D721Med (cell line): ENCODE data around the gene TMEM272.

Experiments used
- DNase-seq: peaks from one replicate; pipeline ENCODE4 v3.0.0; 2011; ENCODE audit warnings: low spot score; ENCODE audit not compliant: insufficient read length
- FAIRE-seq: peaks from 2 replicates; lab custom pipeline; 2011; peaks lifted over from hg19 to GRCh38; lab: Jason Lieb, UNC
- TF ChIP-seq, protein P1 (sequence below): IDR thresholded peaks from 2 replicates; pipeline ENCODE4 v1.5.1; 2012; ENCODE audit warnings: mild to moderate bottlenecking, control low read depth; ENCODE audit not compliant: insufficient read depth; ENCODE audit errors: missing control alignments

TMEM272 gene

DNA sequence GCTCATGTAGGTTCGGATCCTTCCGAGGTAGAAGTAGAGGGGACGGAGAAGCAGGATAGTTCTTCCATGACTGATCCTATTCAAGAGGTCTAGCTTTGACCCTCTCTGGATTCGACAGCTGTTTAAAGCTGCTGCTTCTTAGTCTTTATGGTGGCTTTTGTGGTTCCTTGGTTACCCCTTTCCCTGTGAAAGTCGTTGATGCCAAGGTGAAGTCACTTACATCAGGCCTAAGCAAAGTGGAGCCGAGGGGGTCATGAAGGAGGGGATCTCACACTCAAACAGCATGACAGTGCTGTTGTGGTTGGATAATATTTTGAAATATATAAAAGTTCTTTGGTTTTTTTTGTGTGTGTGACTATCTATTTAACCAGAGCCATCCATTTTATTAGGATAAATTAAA is 24.9 kb upstream of the TMEM272 start:
- DNase-seq (no peak), FAIRE-seq (no peak)
- TF ChIP-seq, protein P1, sequence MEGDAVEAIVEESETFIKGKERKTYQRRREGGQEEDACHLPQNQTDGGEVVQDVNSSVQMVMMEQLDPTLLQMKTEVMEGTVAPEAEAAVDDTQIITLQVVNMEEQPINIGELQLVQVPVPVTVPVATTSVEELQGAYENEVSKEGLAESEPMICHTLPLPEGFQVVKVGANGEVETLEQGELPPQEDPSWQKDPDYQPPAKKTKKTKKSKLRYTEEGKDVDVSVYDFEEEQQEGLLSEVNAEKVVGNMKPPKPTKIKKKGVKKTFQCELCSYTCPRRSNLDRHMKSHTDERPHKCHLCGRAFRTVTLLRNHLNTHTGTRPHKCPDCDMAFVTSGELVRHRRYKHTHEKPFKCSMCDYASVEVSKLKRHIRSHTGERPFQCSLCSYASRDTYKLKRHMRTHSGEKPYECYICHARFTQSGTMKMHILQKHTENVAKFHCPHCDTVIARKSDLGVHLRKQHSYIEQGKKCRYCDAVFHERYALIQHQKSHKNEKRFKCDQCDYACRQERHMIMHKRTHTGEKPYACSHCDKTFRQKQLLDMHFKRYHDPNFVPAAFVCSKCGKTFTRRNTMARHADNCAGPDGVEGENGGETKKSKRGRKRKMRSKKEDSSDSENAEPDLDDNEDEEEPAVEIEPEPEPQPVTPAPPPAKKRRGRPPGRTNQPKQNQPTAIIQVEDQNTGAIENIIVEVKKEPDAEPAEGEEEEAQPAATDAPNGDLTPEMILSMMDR: no peak

GRCh38 chr13:51867062-51867461 is 22.1 kb upstream of the TMEM272 start:
- DNase-seq: no peak
- no peak for FAIRE-seq
- TF ChIP-seq, protein P1: no peak

DNA sequence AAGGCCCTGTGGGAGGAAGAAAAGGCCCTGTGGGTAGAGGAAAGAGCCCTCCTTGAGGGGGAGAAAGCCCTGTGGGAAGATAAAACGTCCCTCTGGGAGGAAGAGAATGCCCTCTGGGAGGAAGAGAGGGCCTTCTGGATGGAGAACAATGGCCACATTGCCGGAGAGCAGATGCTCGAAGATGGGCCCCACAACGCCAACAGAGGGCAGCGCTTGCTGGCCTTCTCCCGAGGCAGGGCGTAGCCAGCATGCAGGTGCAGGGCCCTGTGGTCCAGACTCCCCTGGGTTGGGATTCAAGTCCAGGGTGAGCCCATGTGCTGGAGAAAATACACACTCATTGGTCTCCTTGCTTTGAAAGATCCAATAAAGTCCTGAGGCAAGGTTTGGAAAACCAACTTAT is 20.9 kb upstream of the TMEM272 start:
- FAIRE-seq (no peak), DNase-seq (no peak)
- TF ChIP-seq, protein P1: peak; percentile 6

- no peak for DNase-seq
- TF ChIP-seq, protein P1: no peak
- no peak for FAIRE-seq
Measured at GRCh38 chr13:51862957-51863356, 18.0 kb upstream of the TMEM272 start.

GRCh38 chr13:51861723-51862300 is 16.8 kb upstream of the TMEM272 start, which contains the start of gene CCDC70:
TSS of gene CCDC70 (plus strand) at chr13:51861969. CDS start at chr13:51865412, 3,443 bp downstream.
- FAIRE-seq: no peak
- TF ChIP-seq, protein P1: no peak
- DNase-seq: no peak

- FAIRE-seq: no peak
Measured at GRCh38 chr13:51858433-51859247, 13.7 kb upstream of the TMEM272 start.

More at GRCh38 chr13:51858433-51859247, 13.7 kb upstream of the TMEM272 start:
- DNase-seq: no peak
- TF ChIP-seq, protein P1: no peak
